Right lung (tissue), 5 donors: ENCODE data around the gene NRCAM. TPM values are rescaled to one million over a fixed set of nuclear protein-coding genes. Genes with fewer than 3 reads are reported as not detected.

Source experiments
- DNase-seq, 2 donors: peaks; one replicate each; pipeline ENCODE4 v3.0.0-alpha.2; 2013
- polyA plus RNA-seq, 5 donors: library from polyadenylated mRNA; unstranded; fragments of 120-200 nt; gene quantifications; one replicate each; pipeline versions ENCODE4 v1.2.1 to v1.2.3, GENCODE V29; 2013; ENCODE audit warnings: inconsistent platforms in 1 of 5, low replicate concordance in 1 of 5; ENCODE audit not compliant: insufficient read length in 5 of 5, insufficient read depth in 1 of 5

Gene NRCAM
- polyA plus RNA-seq, 5 donors: 12.3 to 34.9 (median 15.9) TPM

DNA sequence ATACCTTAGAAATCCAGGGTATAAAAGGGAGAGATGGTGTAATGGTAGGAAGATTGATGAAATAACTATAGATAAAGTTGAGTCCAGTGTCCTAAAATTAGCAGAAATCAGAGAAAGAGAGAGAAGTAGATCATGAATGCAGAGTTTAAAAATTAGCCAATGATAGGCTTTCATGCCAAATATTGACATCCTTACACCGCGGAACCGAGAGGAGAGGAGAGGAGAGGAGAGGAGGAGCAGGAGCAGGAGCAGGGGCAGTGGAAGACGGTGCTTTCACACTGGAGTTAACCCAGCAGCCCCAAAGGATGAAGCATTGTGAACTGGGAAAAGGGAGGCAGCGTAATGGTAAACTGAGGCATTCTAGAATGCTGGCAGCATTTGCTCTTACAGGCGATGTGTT is 291.9 kb downstream of the NRCAM start:
- DNase-seq: no peak

DNA sequence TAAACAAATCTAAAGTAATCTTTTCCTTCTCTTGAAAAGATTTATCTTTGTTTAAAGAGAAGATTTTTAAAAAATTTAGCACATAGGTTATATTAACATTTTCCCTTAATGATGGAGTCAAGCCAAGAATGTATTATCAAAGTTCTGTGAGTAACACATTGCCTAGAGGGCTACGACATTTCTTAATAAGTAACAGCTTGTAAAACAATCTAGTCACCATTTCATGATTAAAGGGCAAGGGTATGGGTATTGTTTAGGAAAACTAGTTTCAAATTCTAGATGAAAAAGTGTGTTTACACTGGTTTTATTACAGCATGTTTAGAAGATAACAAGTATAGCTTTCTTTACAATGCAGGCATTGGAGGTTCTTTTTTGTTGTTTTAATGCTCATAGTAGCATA is 297.5 kb downstream of the NRCAM start:
- no peak for DNase-seq

GRCh38 chr7:108157606-108158335 is 298.5 kb downstream of the NRCAM start:
- no peak for DNase-seq

DNA sequence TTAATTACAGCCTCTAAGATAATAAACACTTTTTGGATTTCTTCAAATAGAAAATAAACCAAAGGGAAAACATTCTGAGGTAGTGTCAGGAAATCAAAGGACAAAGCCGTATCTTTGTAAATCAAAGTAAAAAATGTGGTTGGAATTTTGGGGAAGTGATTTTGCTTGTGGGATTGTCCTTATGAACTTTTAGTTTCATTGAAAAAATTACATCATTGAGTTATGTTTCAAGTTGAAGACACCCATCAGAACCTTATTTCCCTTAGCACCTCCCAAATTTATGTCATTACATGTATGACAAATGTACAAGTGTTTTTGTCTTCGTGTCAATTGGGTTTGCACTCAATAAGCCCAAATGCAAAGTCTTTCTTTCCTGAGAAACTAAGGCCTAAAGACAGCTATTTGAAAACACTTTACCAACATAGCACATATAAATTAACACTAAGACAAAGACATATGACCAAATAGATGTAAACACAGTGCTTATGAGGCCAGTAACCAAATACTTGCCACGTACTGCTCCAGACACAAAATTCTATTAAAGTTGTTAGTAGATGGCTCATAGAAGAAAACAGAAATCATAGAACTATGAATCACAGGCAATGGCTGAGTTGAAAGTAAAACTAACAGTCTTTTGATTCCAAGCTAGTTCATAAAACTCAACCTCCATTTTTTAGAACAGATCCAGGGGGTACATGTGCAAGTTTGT is 299.2 kb downstream of the NRCAM start:
- DNase-seq: no peak

GRCh38 chr7:108152198-108152597 is 304.0 kb downstream of the NRCAM start:
- DNase-seq: no peak

DNA sequence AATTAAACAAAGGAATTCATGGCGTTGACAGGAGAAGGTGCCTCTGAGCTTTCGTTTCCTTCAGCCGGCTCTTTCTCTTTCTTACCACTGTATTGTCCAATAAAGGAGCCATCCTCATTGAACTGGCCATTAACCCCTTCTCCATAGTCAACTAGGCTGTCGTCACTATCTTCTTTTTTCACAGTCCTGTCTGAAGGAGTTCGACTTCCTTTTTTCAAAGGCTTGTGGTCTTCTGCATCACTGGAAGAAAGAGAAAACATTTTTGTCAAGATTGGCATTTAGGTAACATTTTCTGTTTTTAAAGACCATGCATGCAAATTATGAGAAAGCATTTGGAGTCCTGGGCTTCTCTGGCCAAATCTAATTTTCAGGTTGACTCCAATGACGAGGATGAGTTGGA is 306.3 kb downstream of the NRCAM start:
- no peak for DNase-seq

- no peak for DNase-seq
Observed at GRCh38 chr7:108149119-108149518, 307.1 kb downstream of the NRCAM start.

- no peak for DNase-seq
Observed at GRCh38 chr7:108147031-108147563, 309.1 kb downstream of the NRCAM start.

GRCh38 chr7:108146070-108146842 is 310.0 kb downstream of the NRCAM start:
- DNase-seq: peak; percentile 68 to 76

DNA sequence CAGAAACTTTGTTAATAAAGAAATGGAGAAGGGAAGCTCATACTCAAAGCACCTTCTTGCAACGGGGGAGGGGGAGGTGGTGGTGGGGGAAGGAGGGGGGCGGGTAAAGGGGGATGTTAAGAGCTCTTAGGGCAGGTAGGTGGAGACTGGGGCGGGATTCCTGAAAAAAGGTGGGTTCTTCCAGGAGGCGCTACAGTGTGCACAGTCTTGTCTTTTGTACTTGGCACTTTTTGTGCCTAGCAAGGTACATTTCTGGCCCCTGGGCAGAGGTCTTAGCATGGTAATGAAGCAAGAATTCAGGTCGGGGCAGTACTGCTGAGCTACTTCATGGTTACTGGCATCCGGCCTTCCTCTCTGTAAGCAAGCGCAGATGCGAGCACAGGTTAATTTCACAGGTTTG is 310.8 kb downstream of the NRCAM start:
- DNase-seq: no peak

GRCh38 chr7:108144931-108145330 is 311.3 kb downstream of the NRCAM start:
- no peak for DNase-seq

- DNase-seq: no peak
Observed at GRCh38 chr7:108143658-108144420, 312.4 kb downstream of the NRCAM start.

GRCh38 chr7:108142675-108143259 is 313.5 kb downstream of the NRCAM start:
- DNase-seq: no peak

DNA sequence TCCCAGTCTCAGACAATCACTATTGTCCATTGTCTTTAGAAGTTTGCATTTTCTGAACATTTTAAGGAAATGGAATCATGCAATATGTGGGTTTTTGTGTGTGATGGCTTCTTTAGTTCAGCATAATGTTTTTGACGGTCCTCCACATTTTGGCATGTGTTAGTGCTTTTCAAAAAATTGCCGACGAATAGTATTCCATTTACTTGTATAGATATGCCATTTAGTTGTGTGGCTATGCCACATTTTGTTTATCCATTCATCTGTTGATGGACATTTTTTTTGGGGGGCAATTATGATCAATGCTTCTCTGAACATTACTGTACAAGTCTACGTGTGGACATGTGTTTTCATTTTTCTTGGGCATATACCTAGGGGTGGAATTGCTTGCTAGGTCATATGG is 314.1 kb downstream of the NRCAM start:
- DNase-seq: no peak

DNA sequence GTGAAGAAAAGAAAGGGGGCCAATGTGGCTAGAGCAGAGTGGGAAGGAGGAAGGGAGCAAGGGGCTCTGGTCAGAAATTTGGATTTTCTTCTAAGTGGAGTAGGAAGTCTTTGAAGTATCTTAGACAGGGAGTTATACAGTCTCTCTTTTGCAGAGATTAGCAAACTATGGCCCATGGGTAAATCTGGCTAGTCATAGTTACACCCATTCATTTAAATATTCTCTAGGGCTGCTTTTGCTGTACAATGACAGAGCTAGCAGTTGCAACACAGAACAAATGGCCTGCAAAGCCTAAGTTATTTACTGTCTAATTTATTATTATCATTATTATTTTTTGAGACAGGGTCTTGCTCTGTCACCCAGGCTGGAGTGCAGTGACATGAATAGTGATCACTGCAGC is 315.6 kb downstream of the NRCAM start:
- DNase-seq: no peak

GRCh38 chr7:108138911-108139310 is 317.3 kb downstream of the NRCAM start:
- no peak for DNase-seq

DNA sequence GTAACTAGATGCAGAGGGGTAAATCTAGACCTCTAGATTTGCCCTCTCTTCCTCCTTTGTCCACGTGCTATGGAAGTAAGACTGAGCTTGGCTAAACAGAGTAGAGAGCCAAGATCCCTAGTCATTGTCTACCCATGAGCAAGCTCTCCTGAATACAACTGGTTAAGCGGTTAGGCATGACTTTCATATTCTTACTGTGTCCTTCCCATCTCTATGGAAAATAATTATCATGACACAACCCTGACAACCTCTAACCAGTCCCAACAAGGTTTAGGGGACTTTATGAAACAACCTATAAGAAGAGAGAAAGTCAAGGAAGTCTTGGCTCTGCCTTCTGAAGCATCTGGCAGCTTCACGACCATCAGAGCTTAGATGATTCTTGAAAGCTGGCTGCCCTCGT is 318.2 kb downstream of the NRCAM start:
- no peak for DNase-seq

- DNase-seq: no peak
Observed at GRCh38 chr7:108137040-108137439, 319.2 kb downstream of the NRCAM start.

GRCh38 chr7:108136191-108136688 is 320.0 kb downstream of the NRCAM start:
- no peak for DNase-seq

DNA sequence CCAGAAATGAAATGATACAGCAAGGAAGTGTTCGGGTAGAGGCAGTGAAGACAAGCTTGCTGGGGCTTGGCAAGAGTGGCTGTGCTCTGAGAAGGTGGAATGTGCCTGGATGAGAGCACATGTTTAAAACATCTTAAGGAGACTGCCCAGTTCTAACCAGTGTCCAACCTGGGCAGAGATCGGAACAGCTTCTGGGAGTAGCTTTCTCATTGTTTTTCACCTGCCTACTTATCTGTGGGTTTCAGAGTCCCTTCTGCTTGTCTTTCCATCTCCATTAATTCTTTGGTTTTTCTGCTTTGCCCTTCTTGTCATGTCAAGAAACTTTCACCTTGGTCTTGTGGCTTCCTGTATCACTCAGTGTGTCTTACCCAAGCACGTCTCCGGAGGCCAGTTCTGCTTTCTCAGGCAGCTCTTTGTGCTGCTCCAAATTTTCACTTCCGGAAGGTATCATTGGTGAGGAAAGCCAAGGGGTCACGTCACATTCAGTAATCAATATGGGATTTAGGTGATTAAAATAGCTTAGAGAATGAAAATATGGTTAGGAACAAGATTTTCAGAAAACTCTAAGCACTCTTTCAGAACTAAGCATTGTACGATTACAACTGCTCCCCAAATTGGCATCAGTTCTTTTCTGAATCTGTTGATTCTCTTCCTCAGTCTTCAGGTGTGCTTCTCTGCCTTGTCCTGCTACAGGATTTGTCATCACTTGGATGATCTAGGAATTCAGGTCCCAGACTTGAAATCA is 320.6 kb downstream of the NRCAM start:
- no peak for DNase-seq
